Epithelial cell of prostate (primary cell): ENCODE data around the gene MPP3.

Experiments used
- DNase-seq: peaks from one replicate; pipeline ENCODE4 v3.0.0-alpha.2; 2011; ENCODE audit warnings: low read depth, low spot score
- H3K27ac ChIP-seq: fragments of 450-650 bp; 2 replicates; pipeline ENCODE4 v1.5.1; 2017; ENCODE audit warnings: mild to moderate bottlenecking

Gene MPP3

GRCh38 chr17:43780135-43780534, 52.8 kb downstream of the MPP3 start, which contains the start of gene CFAP97D1:
CFAP97D1 (plus strand) TSS chr17:43780435; CDS start chr17:43780463, 28 bp downstream.
- no peak within 1 kb of the TSS for H3K27ac ChIP-seq
- DNase-seq: no peak

- no peak for DNase-seq
- H3K27ac ChIP-seq: peak overlapping the region; percentile 86
These were observed 53.5 kb downstream of the MPP3 start for GRCh38 chr17:43779145-43780125.

GRCh38 chr17:43778337-43779144, 54.4 kb downstream of the MPP3 start, which contains the start of gene DUSP3:
DUSP3 (minus strand) TSS chr17:43778977; CDS start chr17:43778924, 53 bp downstream.
- peak; percentile 53 for DNase-seq
- H3K27ac ChIP-seq: peak within 1 kb of the TSS; percentile 86

GRCh38 chr17:43774304-43775250, 58.4 kb downstream of the MPP3 start:
- DNase-seq: no peak
- no peak overlapping the region for H3K27ac ChIP-seq

- DNase-seq: no peak
- no peak overlapping the region for H3K27ac ChIP-seq
These were observed 59.9 kb downstream of the MPP3 start for GRCh38 chr17:43772877-43773648.

- H3K27ac ChIP-seq: no peak overlapping the region
- no peak for DNase-seq
These were observed 61.5 kb downstream of the MPP3 start for GRCh38 chr17:43771463-43771862.

GRCh38 chr17:43770957-43771356, 62.0 kb downstream of the MPP3 start:
- DNase-seq: no peak
- H3K27ac ChIP-seq: no peak overlapping the region

GRCh38 chr17:43769859-43770258, 63.1 kb downstream of the MPP3 start:
- no peak overlapping the region for H3K27ac ChIP-seq
- no peak for DNase-seq

- no peak overlapping the region for H3K27ac ChIP-seq
- DNase-seq: no peak
These were observed 63.5 kb downstream of the MPP3 start for GRCh38 chr17:43769426-43769825.

- DNase-seq: no peak
- H3K27ac ChIP-seq: no peak overlapping the region
These were observed 64.0 kb downstream of the MPP3 start for GRCh38 chr17:43768943-43769342.

- H3K27ac ChIP-seq: no peak overlapping the region
- no peak for DNase-seq
These were observed 64.6 kb downstream of the MPP3 start for GRCh38 chr17:43768382-43768781.

- no peak overlapping the region for H3K27ac ChIP-seq
- no peak for DNase-seq
These were observed 65.3 kb downstream of the MPP3 start for GRCh38 chr17:43767713-43768059.

GRCh38 chr17:43767053-43767712, 65.8 kb downstream of the MPP3 start:
- no peak for DNase-seq
- H3K27ac ChIP-seq: no peak overlapping the region

GRCh38 chr17:43766413-43767052, 66.4 kb downstream of the MPP3 start:
- no peak overlapping the region for H3K27ac ChIP-seq
- DNase-seq: no peak

- peak; percentile 63 for DNase-seq
- H3K27ac ChIP-seq: no peak overlapping the region
These were observed 72.6 kb downstream of the MPP3 start for GRCh38 chr17:43760254-43760852.

GRCh38 chr17:43759836-43760235, 73.1 kb downstream of the MPP3 start:
- peak overlapping the region; percentile 12 for H3K27ac ChIP-seq
- DNase-seq: peak; percentile 54

GRCh38 chr17:43758497-43759174, 74.3 kb downstream of the MPP3 start, which contains the start of gene SOST:
SOST (minus strand) TSS chr17:43758791; CDS start chr17:43758741, 50 bp downstream.
- DNase-seq: no peak
- peak within 1 kb of the TSS; percentile 12 for H3K27ac ChIP-seq
